Measurements from ENCODE around the gene SMURF1. TPM values are rescaled to one million over a fixed set of nuclear protein-coding genes. Genes with fewer than 3 reads are reported as not detected.

Gene SMURF1
- total RNA-seq, 2 experiments from 2014 or later = 12.9 to 13.9 TPM

GRCh38 chr7:99123571-99124033 lies 20.3 kb downstream of the SMURF1 start:
- CTCF ChIA-PET = no interaction called here
- peaks cover 5% of the 10 kb centered on the region for H3K9me3 Mint-ChIP-seq (ENCODE audit: low read depth)
- no peak for DNase-seq
- no peak overlapping the region for H3K4me3 Mint-ChIP-seq
- no peak for ATAC-seq
- peaks cover 19% of the 10 kb centered on the region for H3K36me3 Mint-ChIP-seq
- no peak overlapping the region for H3K27ac Mint-ChIP-seq
- H3K4me1 Mint-ChIP-seq = peaks cover 6% of the 10 kb centered on the region
- H3K27me3 Mint-ChIP-seq = no peaks in the 10 kb centered on the region

- Mint-ChIP-seq H3K4me3 (no peak overlapping the region), H3K9me3 (ENCODE audit: low read depth) (peaks cover 7% of the 10 kb centered on the region), H3K36me3 (peaks cover 27% of the 10 kb centered on the region), H3K27me3 (no peaks in the 10 kb centered on the region), H3K4me1 (peaks cover 6% of the 10 kb centered on the region), H3K27ac (no peak overlapping the region)
- ATAC-seq (no peak), DNase-seq (no peak)
- CTCF ChIA-PET = no interaction called here
These were observed 21.1 kb downstream of the SMURF1 start for GRCh38 chr7:99122762-99123161.

DNA sequence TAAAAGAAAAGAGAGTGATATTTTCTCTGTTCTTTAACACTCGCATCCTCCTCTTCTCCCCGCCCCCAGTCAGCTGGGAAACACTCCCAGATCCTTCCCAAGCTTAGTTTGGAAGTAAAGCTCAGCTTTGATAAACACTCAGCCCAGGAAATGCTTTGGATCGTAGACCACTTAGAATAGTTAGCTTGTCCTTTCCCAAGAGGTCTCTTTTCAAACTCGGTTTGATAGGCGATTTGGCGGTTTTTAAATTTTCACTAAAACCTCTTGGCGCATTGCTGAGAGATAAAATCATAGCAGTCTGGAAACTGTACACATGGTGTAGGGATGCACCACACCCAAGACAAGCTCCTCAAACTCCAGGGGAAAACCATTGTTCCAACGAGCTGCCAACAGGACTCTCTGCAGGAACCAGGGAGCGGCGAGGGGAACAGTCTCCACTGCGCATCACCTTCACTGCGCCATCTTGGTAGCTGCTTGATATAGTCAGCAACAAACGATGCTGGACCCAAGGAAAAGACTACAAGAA lies 22.3 kb downstream of the SMURF1 start:
- peaks cover 6% of the 10 kb centered on the region for H3K4me1 Mint-ChIP-seq
- no peak overlapping the region for H3K27ac Mint-ChIP-seq
- H3K36me3 Mint-ChIP-seq = peaks cover 27% of the 10 kb centered on the region
- DNase-seq (no peak), ATAC-seq (no peak)
- H3K4me3 Mint-ChIP-seq = no peak overlapping the region
- no peaks in the 10 kb centered on the region for H3K27me3 Mint-ChIP-seq
- CTCF ChIA-PET = interaction anchor here (0.6 to 1.1 kb wide), 2 partner anchors 10 to 221 kb away, joined by 3 read pairs; no protein-coding TSS in a partner anchor
- peaks cover 10% of the 10 kb centered on the region for H3K9me3 Mint-ChIP-seq (ENCODE audit: low read depth)

- CTCF ChIA-PET = interaction anchor here (0.6 to 1.1 kb wide), 3 partner anchors 9 to 221 kb away, joined by 3 read pairs; no protein-coding TSS in a partner anchor
- Mint-ChIP-seq H3K27me3 (no peaks in the 10 kb centered on the region), H3K9me3 (ENCODE audit: low read depth) (peaks cover 10% of the 10 kb centered on the region), H3K27ac (no peak overlapping the region), H3K36me3 (peaks cover 31% of the 10 kb centered on the region), H3K4me1 (peaks cover 6% of the 10 kb centered on the region), H3K4me3 (no peak overlapping the region)
- ATAC-seq (no peak), DNase-seq (no peak)
These were observed 23.0 kb downstream of the SMURF1 start for GRCh38 chr7:99120916-99121315.

DNA sequence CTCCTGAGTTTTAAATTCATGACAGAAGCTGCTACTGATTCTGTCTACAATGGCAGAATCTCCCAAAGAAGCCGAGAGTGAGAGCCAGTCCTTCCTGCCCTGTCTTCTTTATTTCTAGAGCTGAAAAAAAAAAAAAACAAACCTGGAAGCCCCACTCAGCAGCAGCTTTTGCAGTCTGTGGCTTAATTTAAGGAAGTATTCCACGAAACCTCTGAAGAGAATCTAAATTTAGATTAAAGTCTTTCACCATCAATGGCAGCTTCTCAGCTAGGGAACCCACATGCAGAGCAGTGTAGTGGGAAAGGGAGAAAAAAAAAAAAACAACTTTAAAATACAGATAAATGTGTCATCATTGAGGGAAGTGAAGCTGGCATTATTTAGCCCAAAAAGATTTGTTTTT lies 23.4 kb downstream of the SMURF1 start:
- Mint-ChIP-seq H3K27ac (no peak overlapping the region), H3K4me1 (peaks cover 6% of the 10 kb centered on the region), H3K27me3 (no peaks in the 10 kb centered on the region), H3K36me3 (peaks cover 33% of the 10 kb centered on the region), H3K9me3 (ENCODE audit: low read depth) (peaks cover 10% of the 10 kb centered on the region), H3K4me3 (no peak overlapping the region)
- CTCF ChIA-PET = interaction anchor here (0.7 to 1.1 kb wide), 2 partner anchors 9 to 10 kb away, joined by 3 read pairs; no protein-coding TSS in a partner anchor
- DNase-seq (no peak), ATAC-seq (no peak)

DNA sequence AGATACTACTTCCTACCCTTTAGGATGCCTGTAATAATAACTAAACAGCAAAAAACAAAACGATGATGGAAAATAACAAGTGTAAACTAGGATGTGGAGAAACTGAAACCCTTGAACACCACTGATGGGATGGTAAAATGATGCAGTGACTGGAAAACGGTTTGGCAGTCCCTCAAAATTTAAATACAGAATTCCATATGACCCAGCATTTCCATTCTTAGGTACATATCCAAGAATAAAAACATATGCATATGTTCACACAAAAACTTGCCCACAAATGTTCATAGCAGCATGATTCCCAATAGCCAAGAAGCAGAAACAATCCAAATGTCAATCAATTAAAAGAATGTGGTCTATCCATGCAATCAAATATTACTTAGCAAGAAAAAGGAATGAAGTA lies 25.8 kb downstream of the SMURF1 start:
- ATAC-seq = no peak
- Mint-ChIP-seq H3K4me1 (peaks cover 3% of the 10 kb centered on the region), H3K4me3 (no peak overlapping the region), H3K27me3 (no peaks in the 10 kb centered on the region), H3K27ac (no peak overlapping the region), H3K36me3 (peaks cover 43% of the 10 kb centered on the region), H3K9me3 (ENCODE audit: low read depth) (peaks cover 10% of the 10 kb centered on the region)
- DNase-seq = no peak
- CTCF ChIA-PET = no interaction called here

GRCh38 chr7:99116144-99116543 lies 27.8 kb downstream of the SMURF1 start:
- H3K9me3 Mint-ChIP-seq (ENCODE audit: low read depth) = peaks cover 10% of the 10 kb centered on the region
- ATAC-seq = no peak
- no peak for DNase-seq
- H3K4me3 Mint-ChIP-seq = no peak overlapping the region
- CTCF ChIA-PET = no interaction called here
- H3K36me3 Mint-ChIP-seq = peaks cover 41% of the 10 kb centered on the region
- H3K27ac Mint-ChIP-seq = no peak overlapping the region
- peaks cover 16% of the 10 kb centered on the region for H3K4me1 Mint-ChIP-seq
- no peaks in the 10 kb centered on the region for H3K27me3 Mint-ChIP-seq

DNA sequence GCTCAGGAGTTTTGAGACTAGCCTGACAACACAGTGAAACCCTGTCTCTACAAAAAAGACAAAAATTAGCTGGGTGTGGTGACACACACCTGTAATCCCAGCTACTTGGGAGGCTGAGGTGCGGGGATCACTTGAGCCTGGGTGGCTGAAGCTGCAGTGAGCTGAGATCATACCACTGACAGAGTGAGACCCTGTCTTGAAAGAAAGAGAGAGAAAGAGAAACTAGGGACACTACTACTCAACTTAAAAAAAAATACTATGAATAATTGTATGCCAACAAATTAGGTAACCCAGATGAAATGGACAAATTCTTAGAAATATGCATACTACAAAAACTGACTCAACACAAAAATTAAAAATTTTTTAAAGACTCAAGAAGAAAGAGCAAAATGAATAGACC lies 28.5 kb downstream of the SMURF1 start:
- DNase-seq (no peak), ATAC-seq (no peak)
- CTCF ChIA-PET = no interaction called here
- Mint-ChIP-seq H3K27ac (no peak overlapping the region), H3K27me3 (no peaks in the 10 kb centered on the region), H3K4me3 (no peak overlapping the region), H3K36me3 (peaks cover 41% of the 10 kb centered on the region), H3K9me3 (ENCODE audit: low read depth) (peaks cover 10% of the 10 kb centered on the region), H3K4me1 (peaks cover 16% of the 10 kb centered on the region)

GRCh38 chr7:99112979-99113378 lies 30.9 kb downstream of the SMURF1 start:
- H3K9me3 Mint-ChIP-seq (ENCODE audit: low read depth) = peaks cover 2% of the 10 kb centered on the region
- no peak overlapping the region for H3K27ac Mint-ChIP-seq
- peaks cover 23% of the 10 kb centered on the region for H3K36me3 Mint-ChIP-seq
- H3K4me3 Mint-ChIP-seq = no peak overlapping the region
- CTCF ChIA-PET = interaction anchor here (1.1 kb wide), 1 partner anchor 26 kb away, joined by 3 read pairs; no protein-coding TSS in a partner anchor
- DNase-seq (no peak), ATAC-seq (no peak)
- no peaks in the 10 kb centered on the region for H3K27me3 Mint-ChIP-seq
- H3K4me1 Mint-ChIP-seq = peaks cover 26% of the 10 kb centered on the region

GRCh38 chr7:99112097-99112496 lies 31.8 kb downstream of the SMURF1 start:
- H3K36me3 Mint-ChIP-seq = peaks cover 22% of the 10 kb centered on the region
- H3K27ac Mint-ChIP-seq = no peak overlapping the region
- no peak overlapping the region for H3K4me3 Mint-ChIP-seq
- no peaks in the 10 kb centered on the region for H3K27me3 Mint-ChIP-seq
- DNase-seq (no peak), ATAC-seq (peak; percentile 20)
- CTCF ChIA-PET = interaction anchor here (0.6 to 1.3 kb wide), 4 partner anchors 9 to 247 kb away, joined by 3 read pairs; no protein-coding TSS in a partner anchor
- peaks cover 26% of the 10 kb centered on the region for H3K4me1 Mint-ChIP-seq
- peaks cover 2% of the 10 kb centered on the region for H3K9me3 Mint-ChIP-seq (ENCODE audit: low read depth)

GRCh38 chr7:99111591-99111990 lies 32.3 kb downstream of the SMURF1 start:
- H3K27ac Mint-ChIP-seq = no peak overlapping the region
- no peaks in the 10 kb centered on the region for H3K27me3 Mint-ChIP-seq
- DNase-seq (no peak), ATAC-seq (no peak)
- H3K9me3 Mint-ChIP-seq (ENCODE audit: low read depth) = no peaks in the 10 kb centered on the region
- CTCF ChIA-PET = interaction anchor here (1.0 to 1.3 kb wide), 3 partner anchors 8 to 202 kb away, joined by 3 read pairs; no protein-coding TSS in a partner anchor
- H3K4me1 Mint-ChIP-seq = peaks cover 26% of the 10 kb centered on the region
- H3K36me3 Mint-ChIP-seq = peaks cover 22% of the 10 kb centered on the region
- H3K4me3 Mint-ChIP-seq = no peak overlapping the region

GRCh38 chr7:99109108-99110051 lies 34.5 kb downstream of the SMURF1 start:
- no peaks in the 10 kb centered on the region for H3K9me3 Mint-ChIP-seq (ENCODE audit: low read depth)
- H3K27me3 Mint-ChIP-seq = no peaks in the 10 kb centered on the region
- no peak overlapping the region for H3K4me3 Mint-ChIP-seq
- H3K4me1 Mint-ChIP-seq = peaks cover 22% of the 10 kb centered on the region
- peak; percentile 23 for ATAC-seq
- H3K27ac Mint-ChIP-seq = no peak overlapping the region
- CTCF ChIA-PET = interaction anchor here (0.6 kb wide), 1 partner anchor 12 kb away, joined by 3 read pairs; no protein-coding TSS in a partner anchor
- DNase-seq = no peak
- peaks cover 11% of the 10 kb centered on the region for H3K36me3 Mint-ChIP-seq

GRCh38 chr7:99108613-99109012 lies 35.3 kb downstream of the SMURF1 start:
- Mint-ChIP-seq H3K9me3 (ENCODE audit: low read depth) (no peaks in the 10 kb centered on the region), H3K4me3 (no peak overlapping the region), H3K36me3 (peaks cover 10% of the 10 kb centered on the region), H3K27ac (no peak overlapping the region), H3K27me3 (no peaks in the 10 kb centered on the region), H3K4me1 (peaks cover 24% of the 10 kb centered on the region)
- CTCF ChIA-PET = no interaction called here
- no peak for ATAC-seq
- no peak for DNase-seq

Data from activated CD8-positive, alpha-beta memory T cell treated with anti-CD3 and anti-CD28 coated beads, Interleukin-2, amount 10 ng/mL, durations not matched to agents 7 days and 5 days (primary cell).